Brain microvascular endothelial cell (primary cell): ENCODE measurements around the gene PRKAR1B.

ENCODE experiments used
- DNase-seq: peaks from one replicate; pipeline ENCODE4 v3.0.0-alpha.2; 2020
- H3K27ac ChIP-seq: fragments of 250-450 bp; sonication (Bioruptor Pico); 2 replicates; pipeline ENCODE4 v1.5.1; 2020; ENCODE audit warnings: mild to moderate bottlenecking, moderate library complexity
- H3K27me3 ChIP-seq: fragments of 250-450 bp; sonication (Bioruptor Pico); replicated peaks from 2 replicates; pipeline ENCODE4 v1.5.1; 2020; ENCODE audit warnings: mild to moderate bottlenecking
- H3K36me3 ChIP-seq: fragments of 250-450 bp; sonication (Bioruptor Pico); replicated peaks from 2 replicates; pipeline ENCODE4 v1.5.1; 2020; ENCODE audit warnings: mild to moderate bottlenecking
- H3K4me3 ChIP-seq: 2 replicates; pipeline ENCODE4 v1.5.1; 2011; ENCODE audit warnings: low read depth, mild to moderate bottlenecking, control low read depth, low read length, moderate library complexity
- in situ Hi-C: cut with HindIII; loops from 2 replicates; pipeline ENCODE4 v1.10.0; 2017; ENCODE audit warnings: low sequenced_read_pairs, low pct_ligation_motif_present
- TF ChIP-seq, protein P1 (sequence below): IDR thresholded peaks from 2 replicates; pipeline ENCODE4 v1.5.1; 2011; ENCODE audit warnings: low read depth, mild to moderate bottlenecking, moderate library complexity, low read length, control low read depth, inconsistent platforms; ENCODE audit errors: missing control alignments

PRKAR1B gene

GRCh38 chr7:589781-590575 lies 137.1 kb downstream of the PRKAR1B start:
- no peaks in the 10 kb centered on the region for H3K27me3 ChIP-seq
- TF ChIP-seq, protein P1, sequence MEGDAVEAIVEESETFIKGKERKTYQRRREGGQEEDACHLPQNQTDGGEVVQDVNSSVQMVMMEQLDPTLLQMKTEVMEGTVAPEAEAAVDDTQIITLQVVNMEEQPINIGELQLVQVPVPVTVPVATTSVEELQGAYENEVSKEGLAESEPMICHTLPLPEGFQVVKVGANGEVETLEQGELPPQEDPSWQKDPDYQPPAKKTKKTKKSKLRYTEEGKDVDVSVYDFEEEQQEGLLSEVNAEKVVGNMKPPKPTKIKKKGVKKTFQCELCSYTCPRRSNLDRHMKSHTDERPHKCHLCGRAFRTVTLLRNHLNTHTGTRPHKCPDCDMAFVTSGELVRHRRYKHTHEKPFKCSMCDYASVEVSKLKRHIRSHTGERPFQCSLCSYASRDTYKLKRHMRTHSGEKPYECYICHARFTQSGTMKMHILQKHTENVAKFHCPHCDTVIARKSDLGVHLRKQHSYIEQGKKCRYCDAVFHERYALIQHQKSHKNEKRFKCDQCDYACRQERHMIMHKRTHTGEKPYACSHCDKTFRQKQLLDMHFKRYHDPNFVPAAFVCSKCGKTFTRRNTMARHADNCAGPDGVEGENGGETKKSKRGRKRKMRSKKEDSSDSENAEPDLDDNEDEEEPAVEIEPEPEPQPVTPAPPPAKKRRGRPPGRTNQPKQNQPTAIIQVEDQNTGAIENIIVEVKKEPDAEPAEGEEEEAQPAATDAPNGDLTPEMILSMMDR, result no peak
- H3K36me3 ChIP-seq, result no peaks in the 10 kb centered on the region
- no peak overlapping the region for H3K4me3 ChIP-seq
- in situ Hi-C loops, result no loop called here
- DNase-seq, result no peak
- no peak overlapping the region for H3K27ac ChIP-seq

DNA sequence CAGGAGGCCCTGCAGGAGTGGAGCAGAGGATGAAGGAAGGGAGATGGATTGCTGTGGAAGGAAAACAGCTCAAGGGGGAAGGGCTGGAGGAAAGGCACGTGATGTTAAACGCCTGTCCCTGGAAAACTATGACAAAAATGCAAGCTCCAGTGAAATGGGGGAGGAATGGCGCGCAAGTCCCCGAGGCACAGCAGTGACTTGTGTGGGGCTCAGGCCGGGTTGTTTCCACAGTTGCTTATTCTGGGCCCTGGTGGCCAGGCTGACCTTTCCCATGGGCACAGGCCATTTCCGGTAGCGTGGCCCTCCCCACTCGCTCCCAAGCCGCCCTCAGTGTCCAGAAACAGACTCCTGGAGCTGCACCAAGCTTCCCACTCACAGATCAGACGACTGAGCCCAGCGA lies 139.3 kb downstream of the PRKAR1B start:
- no peaks in the 10 kb centered on the region for H3K36me3 ChIP-seq
- in situ Hi-C loops, result no loop called here
- H3K27me3 ChIP-seq, result no peaks in the 10 kb centered on the region
- no peak for DNase-seq
- no peak overlapping the region for H3K4me3 ChIP-seq
- TF ChIP-seq, protein P1, result no peak
- no peak overlapping the region for H3K27ac ChIP-seq

GRCh38 chr7:586494-586893 lies 140.6 kb downstream of the PRKAR1B start:
- H3K4me3 ChIP-seq, result no peak overlapping the region
- H3K27ac ChIP-seq, result no peak overlapping the region
- in situ Hi-C loops, result no loop called here
- H3K36me3 ChIP-seq, result no peaks in the 10 kb centered on the region
- no peak for DNase-seq
- TF ChIP-seq, protein P1, result no peak
- H3K27me3 ChIP-seq, result no peaks in the 10 kb centered on the region

- TF ChIP-seq, protein P1, result no peak
- Histone ChIP-seq H3K36me3 (no peaks in the 10 kb centered on the region), H3K4me3 (no peak overlapping the region), H3K27ac (no peak overlapping the region), H3K27me3 (no peaks in the 10 kb centered on the region)
- in situ Hi-C loops, result no loop called here
- DNase-seq, result no peak
Measured at GRCh38 chr7:585873-586272, 141.2 kb downstream of the PRKAR1B start.

DNA sequence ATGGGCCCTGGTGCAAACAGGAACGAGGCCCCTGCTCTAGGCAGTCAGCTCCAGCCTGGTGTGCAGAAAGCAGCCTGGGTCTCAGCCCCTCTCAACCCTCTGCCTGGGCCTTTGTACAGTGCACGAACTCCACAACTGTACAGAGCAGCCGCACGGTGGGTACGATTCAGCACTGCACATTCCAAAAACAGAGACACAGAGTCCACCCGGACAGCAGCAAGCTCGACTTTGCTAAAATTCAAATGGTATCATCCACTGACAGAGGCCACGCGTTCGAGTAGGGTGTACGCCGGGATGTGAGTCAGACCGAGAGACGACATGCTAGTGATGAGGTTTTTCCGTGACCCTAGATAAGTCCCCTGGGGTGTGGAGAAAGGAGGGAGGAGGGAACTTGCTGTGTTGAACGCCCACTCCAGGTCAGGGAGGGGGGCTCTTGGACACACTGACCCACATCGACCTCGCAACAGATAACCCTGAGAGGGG lies 141.8 kb downstream of the PRKAR1B start:
- Histone ChIP-seq H3K36me3 (no peaks in the 10 kb centered on the region), H3K4me3 (no peak overlapping the region), H3K27ac (no peak overlapping the region), H3K27me3 (no peaks in the 10 kb centered on the region)
- TF ChIP-seq, protein P1, result no peak
- peak; percentile 77 for DNase-seq
- in situ Hi-C loops, result no loop called here
